DND-41 (cell line): ENCODE measurements around the gene FBXL5.

Experiments used
- ATAC-seq: fragments of 200-7000 bp; cut with Tn5 transposase; 3 replicates; pipeline ENCODE4 v1.9.1; 2021; ENCODE audit warnings: low read depth; ENCODE audit not compliant: insufficient read depth
- DNase-seq: peaks from one replicate; pipeline ENCODE4 v3.0.0-alpha.2; 2020
- H2AFZ ChIP-seq: 2 replicates; pipeline ENCODE4 v1.6.0; 2012; ENCODE audit warnings: low read depth, low read length
- H3K27ac ChIP-seq: 2 replicates; pipeline ENCODE4 v1.5.1; 2012; ENCODE audit warnings: low read length, inconsistent platforms
- H3K27me3 ChIP-seq: fragments of 200-600 bp; sonication (generic); 2 replicates; pipeline ENCODE4 v1.6.0; 2012; ENCODE audit warnings: low read length, mild to moderate bottlenecking, inconsistent platforms; ENCODE audit not compliant: insufficient read depth, poor library complexity
- H3K36me3 ChIP-seq: 2 replicates; pipeline ENCODE4 v1.5.1; 2012; ENCODE audit warnings: low read length, inconsistent platforms; ENCODE audit not compliant: insufficient read depth
- H3K4me1 ChIP-seq: 2 replicates; pipeline ENCODE4 v1.5.1; 2012; ENCODE audit warnings: mild to moderate bottlenecking, low read length; ENCODE audit not compliant: insufficient read depth
- H3K4me2 ChIP-seq: 2 replicates; pipeline ENCODE4 v1.6.0; 2012; ENCODE audit warnings: mild to moderate bottlenecking, moderate library complexity, low read length, inconsistent platforms; ENCODE audit not compliant: insufficient read depth
- H3K4me3 ChIP-seq, 2 experiments: fragments of 200-600 bp in 1 of 2; shearing (Covaris generic) in 1 of 2; 2 replicates each; pipeline ENCODE4 v1.5.1; 2012 to 2016; ENCODE audit warnings: inconsistent platforms in 2 of 2, low read length in 2 of 2, mild to moderate bottlenecking in 2 of 2, low read depth in 1 of 2, moderate library complexity in 1 of 2
- H3K79me2 ChIP-seq: 2 replicates; pipeline ENCODE4 v1.6.0; 2012; ENCODE audit warnings: low read length, inconsistent platforms; ENCODE audit not compliant: insufficient read depth
- H3K9ac ChIP-seq: 2 replicates; pipeline ENCODE4 v1.6.0; 2012; ENCODE audit warnings: low read depth, mild to moderate bottlenecking, inconsistent platforms, low read length, moderate library complexity
- H3K9me3 ChIP-seq: 2 replicates; pipeline ENCODE4 v1.5.1; 2012; ENCODE audit warnings: low read length, moderate library complexity, mild to moderate bottlenecking, inconsistent platforms; ENCODE audit not compliant: insufficient read depth, severe bottlenecking
- H4K20me1 ChIP-seq: 2 replicates; pipeline ENCODE4 v1.6.0; 2012; ENCODE audit warnings: low read length; ENCODE audit not compliant: insufficient read depth
- CTCF ChIP-seq: IDR thresholded peaks from 2 replicates; pipeline ENCODE4 v1.5.1; 2012; ENCODE audit warnings: borderline replicate concordance, low read length, moderate library complexity, mild to moderate bottlenecking; ENCODE audit not compliant: poor library complexity, severe bottlenecking; ENCODE audit errors: extremely low read depth
- EZH2 ChIP-seq: IDR thresholded peaks from 3 replicates; pipeline ENCODE4 v1.6.1; 2012; ENCODE audit warnings: borderline replicate concordance, low read depth, mild to moderate bottlenecking, moderate library complexity, low read length, inconsistent platforms; ENCODE audit not compliant: severe bottlenecking

The FBXL5 gene

GRCh38 chr4:15658136-15658770 is 3.1 kb upstream of the FBXL5 start:
- H3K79me2 ChIP-seq: peaks cover 27% of the 10 kb centered on the region
- no peak overlapping the region for H2AFZ ChIP-seq
- ATAC-seq (no peak), DNase-seq (no peak)
- H3K9me3 ChIP-seq: no peaks in the 10 kb centered on the region
- H3K4me1 ChIP-seq: peaks cover 20% of the 10 kb centered on the region
- H3K27ac ChIP-seq: no peak overlapping the region
- no peak overlapping the region for H3K9ac ChIP-seq
- H4K20me1 ChIP-seq: no peaks in the 10 kb centered on the region
- H3K4me3 ChIP-seq: no peak overlapping the region
- no peak overlapping the region for H3K4me2 ChIP-seq
- no peaks in the 10 kb centered on the region for H3K27me3 ChIP-seq
- TF ChIP-seq EZH2 (no peak), CTCF (no peak)
- H3K36me3 ChIP-seq: no peaks in the 10 kb centered on the region; the same call in 1 of the 2 replicates

- Histone ChIP-seq H3K27me3 (no peaks in the 10 kb centered on the region), H3K4me3 (no peak overlapping the region), H3K27ac (no peak overlapping the region), H3K9me3 (no peaks in the 10 kb centered on the region), H3K4me2 (no peak overlapping the region), H4K20me1 (no peaks in the 10 kb centered on the region), H3K4me1 (peaks cover 29% of the 10 kb centered on the region), H3K36me3 (no peaks in the 10 kb centered on the region; the same call in 1 of the 2 replicates), H2AFZ (no peak overlapping the region), H3K9ac (no peak overlapping the region), H3K79me2 (peaks cover 36% of the 10 kb centered on the region)
- TF ChIP-seq CTCF (no peak), EZH2 (no peak)
- no peak for DNase-seq
- no peak for ATAC-seq
Measured at GRCh38 chr4:15657366-15657765, 2.2 kb upstream of the FBXL5 start.

GRCh38 chr4:15656038-15656470 is 897 bp upstream of the FBXL5 start:
- H3K27ac ChIP-seq: peak overlapping the region; percentile 98
- peaks cover 5% of the 10 kb centered on the region; the same call in 1 of the 2 replicates for H4K20me1 ChIP-seq
- H3K4me1 ChIP-seq: peaks cover 42% of the 10 kb centered on the region
- H3K36me3 ChIP-seq: no peaks in the 10 kb centered on the region; the same call in 1 of the 2 replicates
- DNase-seq: no peak
- TF ChIP-seq EZH2 (no peak), CTCF (no peak)
- H2AFZ ChIP-seq: peak overlapping the region; percentile 98
- no peaks in the 10 kb centered on the region for H3K9me3 ChIP-seq
- no peaks in the 10 kb centered on the region for H3K27me3 ChIP-seq
- H3K4me2 ChIP-seq: peak overlapping the region; percentile 65
- H3K79me2 ChIP-seq: peaks cover 49% of the 10 kb centered on the region
- peak overlapping the region; percentile 94 for H3K9ac ChIP-seq
- ATAC-seq: no peak
- peak overlapping the region in 1 of 2 experiments; percentile 90; a peak in 2 of 4 replicates for H3K4me3 ChIP-seq
